Activated T-cell treated with anti-CD3 and anti-CD28 coated beads, Interleukin-2, amount 50 U/mL, for 24 hours (primary cell): ENCODE data around the gene MOGAT2.

Source experiments
- DNase-seq: peaks from one replicate; pipeline ENCODE4 v3.0.0-alpha.2; 2020
- H3K27ac Mint-ChIP-seq: 2 replicates; pipeline ENCODE4 v1.8.0; 2020; ENCODE audit warnings: mild to moderate bottlenecking, mixed read lengths
- H3K27me3 Mint-ChIP-seq: 2 replicates; pipeline ENCODE4 v1.8.0; 2020; ENCODE audit warnings: mixed read lengths
- H3K36me3 Mint-ChIP-seq: 2 replicates; pipeline ENCODE4 v1.8.0; 2020; ENCODE audit warnings: low read depth, mixed read lengths
- H3K4me1 Mint-ChIP-seq: 2 replicates; pipeline ENCODE4 v1.8.0; 2020; ENCODE audit warnings: low read depth, mixed read lengths
- H3K4me3 Mint-ChIP-seq: 2 replicates; pipeline ENCODE4 v1.8.0; 2020; ENCODE audit warnings: mild to moderate bottlenecking, moderate library complexity, mixed read lengths
- H3K9me3 Mint-ChIP-seq: 2 replicates; pipeline ENCODE4 v1.8.0; 2020; ENCODE audit warnings: mixed read lengths

Gene MOGAT2

GRCh38 chr11:75705541-75705940 is 12.1 kb upstream of the MOGAT2 start:
- Mint-ChIP-seq H3K4me3 (no peak overlapping the region), H3K36me3 (no peaks in the 10 kb centered on the region), H3K27ac (no peak overlapping the region), H3K4me1 (peaks cover 11% of the 10 kb centered on the region), H3K9me3 (no peaks in the 10 kb centered on the region), H3K27me3 (peaks cover 5% of the 10 kb centered on the region)
- DNase-seq: no peak

- peaks cover 11% of the 10 kb centered on the region for H3K4me1 Mint-ChIP-seq
Observed at GRCh38 chr11:75706260-75706729, 11.3 kb upstream of the MOGAT2 start.

GRCh38 chr11:75714211-75714610 is 3.4 kb upstream of the MOGAT2 start:
- no peak overlapping the region for H3K27ac Mint-ChIP-seq
- H3K27me3 Mint-ChIP-seq: no peaks in the 10 kb centered on the region
- no peaks in the 10 kb centered on the region for H3K4me1 Mint-ChIP-seq
- DNase-seq: no peak
- H3K36me3 Mint-ChIP-seq: no peaks in the 10 kb centered on the region
- H3K9me3 Mint-ChIP-seq: no peaks in the 10 kb centered on the region
- no peak overlapping the region for H3K4me3 Mint-ChIP-seq

More at GRCh38 chr11:75706260-75706729, 11.3 kb upstream of the MOGAT2 start:
- no peak overlapping the region for H3K27ac Mint-ChIP-seq
- H3K27me3 Mint-ChIP-seq: peaks cover 5% of the 10 kb centered on the region
- no peak overlapping the region for H3K4me3 Mint-ChIP-seq
- no peaks in the 10 kb centered on the region for H3K36me3 Mint-ChIP-seq
- DNase-seq: peak; percentile 74
- no peaks in the 10 kb centered on the region for H3K9me3 Mint-ChIP-seq

GRCh38 chr11:75715688-75716087 is 1.9 kb upstream of the MOGAT2 start:
- Mint-ChIP-seq H3K4me1 (no peaks in the 10 kb centered on the region), H3K9me3 (no peaks in the 10 kb centered on the region), H3K27me3 (no peaks in the 10 kb centered on the region), H3K4me3 (no peak overlapping the region), H3K36me3 (no peaks in the 10 kb centered on the region), H3K27ac (no peak overlapping the region)
- no peak for DNase-seq

- Mint-ChIP-seq H3K27ac (no peak overlapping the region), H3K36me3 (no peaks in the 10 kb centered on the region), H3K4me3 (no peak overlapping the region), H3K9me3 (no peaks in the 10 kb centered on the region), H3K27me3 (no peaks in the 10 kb centered on the region), H3K4me1 (no peaks in the 10 kb centered on the region)
- no peak for DNase-seq
Observed at GRCh38 chr11:75716659-75717058, 979 bp upstream of the MOGAT2 start.

GRCh38 chr11:75718419-75719339 is 1.0 kb downstream of the MOGAT2 start:
- no peaks in the 10 kb centered on the region for H3K9me3 Mint-ChIP-seq
- DNase-seq: no peak
- H3K36me3 Mint-ChIP-seq: no peaks in the 10 kb centered on the region
- no peak overlapping the region for H3K27ac Mint-ChIP-seq
- H3K4me1 Mint-ChIP-seq: no peaks in the 10 kb centered on the region
- no peaks in the 10 kb centered on the region for H3K27me3 Mint-ChIP-seq
- H3K4me3 Mint-ChIP-seq: no peak overlapping the region

- Mint-ChIP-seq H3K9me3 (no peaks in the 10 kb centered on the region), H3K27me3 (no peaks in the 10 kb centered on the region), H3K4me3 (no peak overlapping the region), H3K36me3 (no peaks in the 10 kb centered on the region), H3K27ac (no peak overlapping the region), H3K4me1 (no peaks in the 10 kb centered on the region)
- no peak for DNase-seq
Observed at GRCh38 chr11:75719340-75720239, 2.0 kb downstream of the MOGAT2 start.

GRCh38 chr11:75720639-75721038 is 3.0 kb downstream of the MOGAT2 start:
- H3K4me1 Mint-ChIP-seq: no peaks in the 10 kb centered on the region
- no peaks in the 10 kb centered on the region for H3K27me3 Mint-ChIP-seq
- no peak overlapping the region for H3K27ac Mint-ChIP-seq
- DNase-seq: no peak
- H3K36me3 Mint-ChIP-seq: no peaks in the 10 kb centered on the region
- H3K4me3 Mint-ChIP-seq: no peak overlapping the region
- no peaks in the 10 kb centered on the region for H3K9me3 Mint-ChIP-seq

- Mint-ChIP-seq H3K9me3 (no peaks in the 10 kb centered on the region), H3K36me3 (no peaks in the 10 kb centered on the region), H3K27me3 (no peaks in the 10 kb centered on the region), H3K4me3 (no peak overlapping the region), H3K27ac (no peak overlapping the region), H3K4me1 (no peaks in the 10 kb centered on the region)
- no peak for DNase-seq
Observed at GRCh38 chr11:75721852-75722668, 4.4 kb downstream of the MOGAT2 start.

GRCh38 chr11:75722669-75723042 is 5.0 kb downstream of the MOGAT2 start:
- H3K9me3 Mint-ChIP-seq: no peaks in the 10 kb centered on the region
- DNase-seq: no peak
- H3K36me3 Mint-ChIP-seq: no peaks in the 10 kb centered on the region
- H3K4me3 Mint-ChIP-seq: no peak overlapping the region
- H3K4me1 Mint-ChIP-seq: no peaks in the 10 kb centered on the region
- no peak overlapping the region for H3K27ac Mint-ChIP-seq
- no peaks in the 10 kb centered on the region for H3K27me3 Mint-ChIP-seq

GRCh38 chr11:75725547-75726320 is 8.1 kb downstream of the MOGAT2 start:
- DNase-seq: no peak
- Mint-ChIP-seq H3K4me3 (no peak overlapping the region), H3K27me3 (no peaks in the 10 kb centered on the region), H3K27ac (no peak overlapping the region), H3K9me3 (no peaks in the 10 kb centered on the region), H3K36me3 (no peaks in the 10 kb centered on the region), H3K4me1 (no peaks in the 10 kb centered on the region)

- H3K4me1 Mint-ChIP-seq: peaks cover 2% of the 10 kb centered on the region
- peaks cover 4% of the 10 kb centered on the region for H3K27me3 Mint-ChIP-seq
- H3K36me3 Mint-ChIP-seq: no peaks in the 10 kb centered on the region
- H3K27ac Mint-ChIP-seq: no peak overlapping the region
- no peak overlapping the region for H3K4me3 Mint-ChIP-seq
- DNase-seq: no peak
- H3K9me3 Mint-ChIP-seq: no peaks in the 10 kb centered on the region
Observed at GRCh38 chr11:75728992-75729391, 11.4 kb downstream of the MOGAT2 start.

GRCh38 chr11:75731095-75731494 is 13.5 kb downstream of the MOGAT2 start:
- DNase-seq: no peak
- Mint-ChIP-seq H3K9me3 (no peaks in the 10 kb centered on the region), H3K4me3 (no peak overlapping the region), H3K27ac (no peak overlapping the region), H3K36me3 (no peaks in the 10 kb centered on the region), H3K27me3 (peaks cover 6% of the 10 kb centered on the region), H3K4me1 (peaks cover 2% of the 10 kb centered on the region)

- Mint-ChIP-seq H3K27ac (no peak overlapping the region), H3K4me1 (peaks cover 2% of the 10 kb centered on the region), H3K27me3 (peaks cover 12% of the 10 kb centered on the region), H3K4me3 (no peak overlapping the region), H3K36me3 (no peaks in the 10 kb centered on the region), H3K9me3 (no peaks in the 10 kb centered on the region)
- no peak for DNase-seq
Observed at GRCh38 chr11:75733071-75733430, 15.4 kb downstream of the MOGAT2 start.
